Sigmoid colon (tissue), 7 donors: ENCODE data around the gene TNFRSF13B. TPM values are rescaled to one million over a fixed set of nuclear protein-coding genes. Genes with fewer than 3 reads are reported as not detected.

Experiments used
- DNase-seq: peaks from one replicate; pipeline ENCODE4 v3.0.0-alpha.2; 2019
- H3K27ac ChIP-seq, 4 donors: fragments of 200-600 bp; sonication (generic); one replicate each; pipeline ENCODE4 v1.5.1; 2016 to 2019; ENCODE audit warnings: mild to moderate bottlenecking in 1 of 4
- H3K27me3 ChIP-seq, 3 donors: fragments of 200-600 bp; sonication (generic); one replicate each; pipeline ENCODE4 v1.5.1; 2019; ENCODE audit warnings: mild to moderate bottlenecking in 1 of 3
- H3K36me3 ChIP-seq, 4 donors: fragments of 200-600 bp; sonication (generic); one replicate each; pipeline ENCODE4 v1.5.1; 2016 to 2019
- H3K4me1 ChIP-seq, 4 donors: fragments of 200-600 bp; sonication (generic); one replicate each; pipeline ENCODE4 v1.5.1; 2017 to 2019
- H3K4me3 ChIP-seq, 4 donors: fragments of 200-600 bp; sonication (generic); one replicate each; pipeline ENCODE4 v1.5.1; 2017 to 2019; ENCODE audit warnings: mild to moderate bottlenecking in 2 of 4, moderate library complexity in 1 of 4
- H3K9me3 ChIP-seq, 4 donors: fragments of 200-600 bp in 3 of 4; sonication (generic) in 3 of 4; one replicate each; pipeline versions ENCODE4 v1.5.1 to v1.6.1; 2013 to 2019
- CTCF ChIP-seq, 4 experiments: fragments of 450-650 bp in 3 of 4; fragments of 200-600 bp in 1 of 4; IDR thresholded peaks; one replicate each; pipeline ENCODE4 v1.5.1; 2016 to 2019; ENCODE audit warnings: antibody characterized with exemption in 4 of 4, mild to moderate bottlenecking in 3 of 4, moderate library complexity in 2 of 4
- EP300 ChIP-seq, 4 donors: sonication (generic); formaldehyde crosslinking; IDR thresholded peaks; one replicate each; pipeline ENCODE4 v1.6.1; 2017; ENCODE audit warnings: antibody characterized with exemption in 4 of 4
- POLR2A ChIP-seq, 2 donors: fragments of 450-650 bp; IDR thresholded peaks; one replicate each; pipeline ENCODE4 v1.6.1; 2016; ENCODE audit warnings: antibody characterized with exemption in 2 of 2, mild to moderate bottlenecking in 2 of 2, moderate library complexity in 2 of 2
- POLR2AphosphoS5 ChIP-seq, 4 donors: sonication (generic); formaldehyde crosslinking; IDR thresholded peaks; one replicate each; pipeline ENCODE4 v1.6.1; 2017; ENCODE audit warnings: antibody characterized with exemption in 4 of 4
- WGBS, 2 donors: extraction: QIAGEN DNeasy Blood & Tissue Kit; methylation state at CpG; one replicate each; pipeline ENCODE4 v1.1.7; 2013; 5-methylcytosine and 5-hydroxymethylcytosine counted together
- intact Hi-C: fragments of 100-400 bp; cut with DNase I; formaldehyde crosslinking; loops from one replicate; pipeline ENCODE4 v1.15.1; 2023
- polyA plus RNA-seq, 3 donors: library from polyadenylated mRNA; stranded (reverse); fragments of 200-250 nt; gene quantifications; one replicate each; pipeline ENCODE4 v1.2.3, GENCODE V29; 2013
- total RNA-seq, 4 donors: library from RNA; depleted of rRNA; stranded (reverse); fragments of >200 nt; gene quantifications; one replicate each; pipeline ENCODE4 v1.1.0, GENCODE V29; 2016
- donor health status: healthy with polysubstance abuse.
- donor health status: Bipolar disorder and iron deficiency.
- donor health status: healthy.

Gene TNFRSF13B
- total and polyA plus RNA-seq, 7 donors: 15.2 TPM; not detected in 6

DNA sequence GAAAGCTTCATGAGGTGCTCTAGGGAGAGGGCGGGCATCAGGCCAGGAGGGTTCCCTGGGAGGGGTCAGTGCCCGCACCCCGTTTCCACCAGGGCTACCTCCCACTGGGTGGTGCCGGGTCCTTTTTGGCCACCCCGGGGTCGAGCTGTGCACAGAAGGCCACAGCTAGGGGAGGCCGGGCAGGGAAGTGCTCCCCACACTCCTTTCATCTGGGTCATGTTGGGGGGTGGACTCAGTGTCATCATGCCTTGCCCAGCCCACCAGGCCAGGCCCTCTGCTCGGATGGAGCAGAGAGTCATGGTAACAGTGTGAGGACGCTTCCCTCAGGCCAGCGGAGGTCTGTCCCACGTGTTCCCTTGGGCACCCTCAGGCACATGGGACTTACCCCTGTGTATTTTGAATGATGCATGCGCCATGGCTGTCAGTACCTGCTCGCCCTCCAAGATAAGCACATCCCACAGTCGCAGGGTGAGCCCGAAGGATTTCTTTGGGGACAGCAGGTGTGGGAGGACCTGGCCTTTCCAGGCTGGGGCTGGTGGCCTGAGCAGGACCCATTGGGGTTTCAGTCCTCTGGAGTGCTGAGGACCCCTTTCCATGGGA, 46.4 kb downstream of the TNFRSF13B start:
- H3K36me3 ChIP-seq: no peaks in the 10 kb centered on the region
- DNase-seq: no peak
- intact Hi-C loops: no loop called here
- no peak overlapping the region for H3K4me3 ChIP-seq
- H3K27me3 ChIP-seq: no peaks in the 10 kb centered on the region
- TF ChIP-seq CTCF (IDR thresholded peaks at IDR 0.05) (no peak), POLR2AphosphoS5 (IDR thresholded peaks at IDR 0.05) (no peak), EP300 (IDR thresholded peaks at IDR 0.05) (no peak), POLR2A (IDR thresholded peaks at IDR 0.05) (no peak)
- no peaks in the 10 kb centered on the region for H3K4me1 ChIP-seq
- H3K9me3 ChIP-seq: no peaks in the 10 kb centered on the region
- WGBS, 2 donors: 94% methylated on average over 15 of the region's 15 CpGs
- no peak overlapping the region for H3K27ac ChIP-seq

DNA sequence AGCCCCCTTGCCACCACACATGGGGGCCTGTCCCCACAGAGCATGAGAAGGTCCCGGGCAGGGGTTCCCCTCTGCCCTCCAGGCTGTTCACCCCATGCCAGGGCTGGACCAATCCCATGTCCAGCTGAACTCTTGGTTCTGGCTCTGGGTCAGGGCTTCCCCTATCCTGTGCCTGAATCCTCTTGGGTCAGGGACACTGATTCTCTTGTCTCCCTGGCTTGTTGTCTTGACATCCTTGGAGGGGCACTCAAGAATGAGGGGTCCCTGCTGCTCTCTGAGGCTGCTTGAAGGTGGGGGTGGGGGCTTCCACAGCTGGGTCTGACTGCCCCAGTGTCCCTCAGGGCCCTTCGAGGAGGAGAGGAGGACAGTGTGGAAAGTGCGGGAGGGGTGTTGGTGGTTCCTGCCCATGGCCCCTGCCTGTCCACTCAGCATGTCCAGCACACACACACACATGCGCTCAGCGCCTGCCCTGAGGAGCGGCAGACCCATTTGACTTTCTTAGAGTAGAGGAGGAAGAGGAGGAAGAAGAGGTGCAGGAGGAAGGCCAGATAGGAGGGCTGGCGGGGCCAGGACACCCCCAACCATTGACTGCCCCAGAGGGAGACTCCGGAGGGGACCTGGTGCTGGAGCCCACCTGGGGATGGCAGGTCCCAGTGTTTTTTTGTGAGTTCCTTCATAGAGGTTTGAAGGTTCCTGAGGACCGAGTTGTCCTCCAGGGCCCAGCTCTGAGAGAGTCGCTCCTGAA, 47.0 kb downstream of the TNFRSF13B start:
- TF ChIP-seq EP300 (IDR thresholded peaks at IDR 0.05) (no peak), POLR2AphosphoS5 (IDR thresholded peaks at IDR 0.05) (no peak), POLR2A (IDR thresholded peaks at IDR 0.05) (no peak), CTCF (IDR thresholded peaks at IDR 0.05) (no peak)
- WGBS, 2 donors: 94 to 95% methylated on average over 10 of the region's 10 CpGs

DNA sequence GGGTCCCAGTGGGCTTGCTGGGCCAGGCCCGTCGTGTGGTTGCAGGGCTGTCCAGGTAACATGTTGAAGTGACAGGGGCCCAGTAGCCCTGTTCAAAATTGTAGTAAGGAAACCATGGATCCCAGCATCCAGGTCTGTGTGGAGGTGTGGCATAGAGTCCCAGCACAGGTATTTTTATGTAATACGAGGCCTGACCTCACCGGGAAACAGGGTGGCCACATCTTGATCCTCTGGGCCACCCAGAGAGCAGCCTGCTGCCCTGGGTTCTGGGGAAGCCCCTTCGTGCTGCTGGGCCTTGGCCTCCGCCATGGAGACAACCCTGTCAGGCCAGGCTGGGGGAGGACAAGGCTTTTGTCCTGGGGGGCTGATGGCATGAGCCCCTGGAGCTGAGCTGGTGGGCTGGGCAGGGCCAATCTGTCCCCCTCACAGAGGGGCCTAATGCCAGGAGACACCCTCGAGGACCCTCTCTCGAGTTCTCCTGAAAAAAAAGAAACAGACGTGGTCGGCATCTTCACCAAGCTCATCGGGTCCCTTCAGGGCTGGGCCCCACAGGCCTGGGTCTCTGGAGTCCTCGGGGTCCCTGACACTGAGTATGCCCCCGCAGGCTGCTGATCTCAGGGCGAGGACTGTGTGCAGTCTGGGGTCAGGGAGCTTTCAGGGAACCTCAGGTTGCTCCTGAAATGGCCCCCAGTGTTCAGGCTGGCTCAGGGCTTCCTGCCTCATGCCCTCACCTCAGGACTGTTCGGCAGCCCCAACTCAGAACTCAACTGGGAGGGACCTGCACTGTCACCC, 47.8 kb downstream of the TNFRSF13B start:
- DNase-seq: peak; percentile 44
- 90 to 91% methylated on average over 15 of the region's 15 CpGs for WGBS, 2 donors
- Histone ChIP-seq H3K4me1 (no peaks in the 10 kb centered on the region), H3K27ac (no peak overlapping the region), H3K4me3 (no peak overlapping the region), H3K27me3 (no peaks in the 10 kb centered on the region), H3K36me3 (no peaks in the 10 kb centered on the region), H3K9me3 (no peaks in the 10 kb centered on the region)
- intact Hi-C loops: no loop called here
- TF ChIP-seq POLR2A (IDR thresholded peaks at IDR 0.05) (no peak), CTCF (IDR thresholded peaks at IDR 0.05) (no peak), EP300 (IDR thresholded peaks at IDR 0.05) (no peak), POLR2AphosphoS5 (IDR thresholded peaks at IDR 0.05) (no peak)

More for the DNA sequence above, 47.0 kb downstream of the TNFRSF13B start:
- Histone ChIP-seq H3K27ac (no peak overlapping the region), H3K9me3 (no peaks in the 10 kb centered on the region), H3K4me3 (no peak overlapping the region), H3K36me3 (no peaks in the 10 kb centered on the region), H3K27me3 (no peaks in the 10 kb centered on the region), H3K4me1 (no peaks in the 10 kb centered on the region)
- DNase-seq: no peak
- intact Hi-C loops: no loop called here

GRCh38 chr17:16923097-16923903, 48.6 kb downstream of the TNFRSF13B start:
- H3K27me3 ChIP-seq: no peaks in the 10 kb centered on the region
- DNase-seq: peak; percentile 52
- TF ChIP-seq CTCF (IDR thresholded peaks at IDR 0.05) (no peak), POLR2AphosphoS5 (IDR thresholded peaks at IDR 0.05) (no peak), EP300 (IDR thresholded peaks at IDR 0.05) (no peak), POLR2A (IDR thresholded peaks at IDR 0.05) (no peak)
- intact Hi-C loops: no loop called here
- H3K36me3 ChIP-seq: no peaks in the 10 kb centered on the region
- H3K4me3 ChIP-seq: no peak overlapping the region
- WGBS, 2 donors: 90 to 93% methylated on average over 17 of the region's 17 CpGs
- no peaks in the 10 kb centered on the region for H3K4me1 ChIP-seq
- no peak overlapping the region for H3K27ac ChIP-seq
- no peaks in the 10 kb centered on the region for H3K9me3 ChIP-seq
